ENCODE measurements around the gene CADM3. TPM values are rescaled to one million over a fixed set of nuclear protein-coding genes. Genes with fewer than 3 reads are reported as not detected.

The CADM3 gene
- total RNA-seq (2021; fragmentation: NEBNext Ultra II Directional; extraction: Animal tissue kit (Norgen Biotek cat#: 25700)) = under 1 TPM in 4 of 6 experiments, not detected in 2; 0.06 to 0.24 (median 0.17) TPM
- long read RNA-seq = 0 reads

DNA sequence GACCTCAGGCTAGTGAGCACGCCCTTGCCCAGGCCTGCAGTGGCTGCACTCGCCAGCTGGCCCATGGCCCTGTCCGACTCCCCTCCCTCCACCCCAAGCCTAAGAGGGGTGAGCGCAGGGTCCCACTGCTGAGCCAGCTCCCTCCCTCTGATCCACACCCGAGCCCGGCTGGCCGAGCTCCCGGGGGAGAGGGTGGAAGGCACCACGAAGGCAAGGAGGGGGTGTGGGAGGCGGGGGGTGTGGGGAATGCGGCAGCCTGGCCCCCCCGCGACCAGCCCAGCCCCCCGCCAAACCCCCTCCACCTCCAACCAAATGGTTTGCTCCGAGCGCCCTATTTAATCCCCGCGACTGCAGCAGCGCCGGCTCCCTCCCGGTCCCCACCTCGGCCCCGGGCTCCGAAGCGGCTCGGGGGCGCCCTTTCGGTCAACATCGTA, at the start of gene CADM3:
Gene CADM3 (plus strand): TSS at position 362 of the 434 bp plus-strand sequence. CDS start 151 bp downstream, outside the sequence.
- Mint-ChIP-seq H3K9me3 (no peaks in the 10 kb centered on the region), H3K36me3 (ENCODE audit: low read depth) (0 out of 2 replicates have a peak, but pooled peaks cover 5% of the 10 kb centered on the region), H3K4me3 (peak within 1 kb of the TSS; percentile 56), H3K4me1 (ENCODE audit: low read depth) (peaks cover 6% of the 10 kb centered on the region; the same call in 1 of the 2 replicates), H3K27me3 (ENCODE audit: insufficient read depth) (peaks cover 35% of the 10 kb centered on the region), H3K27ac (no peak within 1 kb of the TSS)
- no peak for DNase-seq
- TF ChIP-seq, protein P1, sequence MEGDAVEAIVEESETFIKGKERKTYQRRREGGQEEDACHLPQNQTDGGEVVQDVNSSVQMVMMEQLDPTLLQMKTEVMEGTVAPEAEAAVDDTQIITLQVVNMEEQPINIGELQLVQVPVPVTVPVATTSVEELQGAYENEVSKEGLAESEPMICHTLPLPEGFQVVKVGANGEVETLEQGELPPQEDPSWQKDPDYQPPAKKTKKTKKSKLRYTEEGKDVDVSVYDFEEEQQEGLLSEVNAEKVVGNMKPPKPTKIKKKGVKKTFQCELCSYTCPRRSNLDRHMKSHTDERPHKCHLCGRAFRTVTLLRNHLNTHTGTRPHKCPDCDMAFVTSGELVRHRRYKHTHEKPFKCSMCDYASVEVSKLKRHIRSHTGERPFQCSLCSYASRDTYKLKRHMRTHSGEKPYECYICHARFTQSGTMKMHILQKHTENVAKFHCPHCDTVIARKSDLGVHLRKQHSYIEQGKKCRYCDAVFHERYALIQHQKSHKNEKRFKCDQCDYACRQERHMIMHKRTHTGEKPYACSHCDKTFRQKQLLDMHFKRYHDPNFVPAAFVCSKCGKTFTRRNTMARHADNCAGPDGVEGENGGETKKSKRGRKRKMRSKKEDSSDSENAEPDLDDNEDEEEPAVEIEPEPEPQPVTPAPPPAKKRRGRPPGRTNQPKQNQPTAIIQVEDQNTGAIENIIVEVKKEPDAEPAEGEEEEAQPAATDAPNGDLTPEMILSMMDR (IDR thresholded peaks at IDR 0.05) = no peak

DNA sequence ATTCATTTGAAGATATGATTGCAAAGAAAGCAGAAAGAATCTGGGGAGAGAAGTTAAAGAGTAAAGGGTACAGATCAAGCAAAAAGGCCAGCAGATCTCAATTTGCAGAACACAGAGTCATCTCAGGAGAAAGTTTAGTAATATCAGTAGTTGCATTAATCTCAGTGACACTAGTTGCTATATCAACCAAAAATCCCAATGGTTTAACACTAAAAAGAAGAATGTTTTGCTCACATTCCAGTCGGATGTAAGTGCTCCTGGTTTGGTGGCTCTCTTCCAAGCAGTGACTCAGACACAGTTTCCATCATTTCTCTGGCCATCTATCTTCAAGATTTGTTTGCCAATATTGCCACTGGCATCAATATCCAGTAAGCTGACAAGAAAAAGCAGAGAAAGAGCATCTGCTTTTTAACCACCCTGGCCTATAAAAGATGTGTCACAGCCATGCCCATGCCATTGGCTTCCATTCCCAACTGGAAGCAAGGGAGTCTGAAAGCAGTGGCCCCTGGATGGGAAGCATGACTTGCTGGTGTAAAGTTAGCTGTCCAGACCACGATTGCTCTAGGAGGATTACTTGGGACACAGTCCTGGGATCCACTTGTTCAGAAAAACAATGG, 49.3 kb upstream of the CADM3 start:
- H3K36me3 Mint-ChIP-seq (ENCODE audit: low read depth) = no peaks in the 10 kb centered on the region
- no peak overlapping the region for H3K4me3 Mint-ChIP-seq
- peaks cover 23% of the 10 kb centered on the region for H3K27me3 Mint-ChIP-seq (ENCODE audit: insufficient read depth)
- peaks cover 11% of the 10 kb centered on the region for H3K4me1 Mint-ChIP-seq (ENCODE audit: low read depth)
- H3K9me3 Mint-ChIP-seq = no peaks in the 10 kb centered on the region
- H3K27ac Mint-ChIP-seq = no peak overlapping the region
- TF ChIP-seq, protein P1 (IDR thresholded peaks at IDR 0.05) = no peak
- DNase-seq = peak; percentile 73

GRCh38 chr1:159123587-159123986, 47.8 kb upstream of the CADM3 start:
- Mint-ChIP-seq H3K27me3 (ENCODE audit: insufficient read depth) (peaks cover 22% of the 10 kb centered on the region), H3K36me3 (ENCODE audit: low read depth) (no peaks in the 10 kb centered on the region), H3K4me3 (no peak overlapping the region), H3K27ac (no peak overlapping the region), H3K9me3 (no peaks in the 10 kb centered on the region), H3K4me1 (ENCODE audit: low read depth) (peaks cover 11% of the 10 kb centered on the region)
- TF ChIP-seq, protein P1 (IDR thresholded peaks at IDR 0.05) = no peak
- DNase-seq = no peak

DNA sequence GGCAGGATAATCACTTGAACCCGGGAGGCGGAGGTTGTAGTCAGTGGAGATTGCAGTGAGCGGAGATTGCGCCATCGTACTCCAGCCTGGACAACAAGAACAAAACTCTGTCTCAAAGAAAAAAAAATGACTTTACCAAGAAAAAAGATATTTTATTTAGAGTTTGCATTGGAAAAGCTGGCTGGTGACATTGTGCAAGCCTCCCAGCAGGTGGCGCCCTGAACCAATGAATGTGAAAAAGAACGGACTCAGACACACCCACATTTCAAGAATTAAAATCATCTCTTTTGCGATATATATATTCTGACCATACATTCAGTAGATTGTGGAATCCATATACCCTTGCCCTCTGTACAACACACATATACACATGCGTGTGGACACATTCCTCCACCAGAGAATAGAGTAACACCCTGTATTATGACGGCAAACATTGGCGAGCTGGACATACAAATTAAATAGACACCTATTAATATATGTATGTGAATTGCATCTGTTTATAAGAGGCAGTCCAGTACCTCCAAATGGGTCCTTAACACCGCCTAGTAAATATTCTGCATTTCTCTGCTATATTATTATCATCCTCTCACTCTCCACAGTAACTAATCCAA, 39.0 kb upstream of the CADM3 start:
- Mint-ChIP-seq H3K27me3 (ENCODE audit: insufficient read depth) (peaks cover 2% of the 10 kb centered on the region), H3K4me1 (ENCODE audit: low read depth) (no peaks in the 10 kb centered on the region), H3K9me3 (no peaks in the 10 kb centered on the region), H3K4me3 (no peak overlapping the region), H3K27ac (no peak overlapping the region), H3K36me3 (ENCODE audit: low read depth) (no peaks in the 10 kb centered on the region)
- TF ChIP-seq, protein P1 (IDR thresholded peaks at IDR 0.05) = peak; percentile 93
- peak; percentile 59 for DNase-seq

DNA sequence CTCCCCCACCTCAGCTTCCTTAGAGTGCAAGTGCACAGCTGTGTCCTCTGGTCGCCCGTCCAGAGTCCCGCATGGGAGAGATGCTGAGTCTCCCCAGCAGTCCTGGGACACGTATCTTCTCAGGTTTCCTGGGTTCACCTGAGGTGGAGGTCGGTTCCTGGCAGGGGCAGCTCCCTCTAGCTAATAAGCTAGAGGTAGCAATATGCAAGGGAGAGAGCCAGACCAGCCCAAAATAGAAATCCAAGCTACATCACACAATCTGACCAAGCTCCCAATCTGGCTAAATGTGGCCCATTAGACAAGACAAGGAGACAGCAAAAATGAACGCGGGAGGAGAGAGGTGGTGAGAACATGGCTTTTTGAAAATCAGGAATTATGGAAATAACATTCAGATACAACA, 30.9 kb upstream of the CADM3 start:
- H3K4me3 Mint-ChIP-seq = no peak overlapping the region

More for the DNA sequence above, 30.9 kb upstream of the CADM3 start:
- H3K36me3 Mint-ChIP-seq (ENCODE audit: low read depth) = no peaks in the 10 kb centered on the region
- H3K27me3 Mint-ChIP-seq (ENCODE audit: insufficient read depth) = peaks cover 12% of the 10 kb centered on the region
- no peak overlapping the region for H3K27ac Mint-ChIP-seq
- DNase-seq = no peak
- H3K9me3 Mint-ChIP-seq = no peaks in the 10 kb centered on the region
- TF ChIP-seq, protein P1 (IDR thresholded peaks at IDR 0.05) = no peak
- no peaks in the 10 kb centered on the region for H3K4me1 Mint-ChIP-seq (ENCODE audit: low read depth)
